HEK293 (cell line): ENCODE data around the gene ZER1.

Experiments
- BCL11B ChIP-seq: fragments of 450-650 bp; formaldehyde crosslinking; IDR thresholded peaks from 2 replicates; pipeline ENCODE4 v1.5.1; 2016; ENCODE audit warnings: low read depth, missing biosample characterization, missing genetic modification characterization
- CTCF ChIP-seq: fragments of 450-650 bp; formaldehyde crosslinking; IDR thresholded peaks from 2 replicates; pipeline ENCODE4 v1.5.1; 2016; ENCODE audit warnings: missing biosample characterization, missing genetic modification characterization
- GLIS1 ChIP-seq: fragments of 450-650 bp; formaldehyde crosslinking; IDR thresholded peaks from 2 replicates; pipeline ENCODE4 v1.5.1; 2016; ENCODE audit warnings: missing biosample characterization, missing genetic modification characterization
- KLF17 ChIP-seq: fragments of 450-650 bp; formaldehyde crosslinking; IDR thresholded peaks from 2 replicates; pipeline ENCODE4 v1.5.1; 2016; ENCODE audit warnings: missing biosample characterization, missing genetic modification characterization
- KLF8 ChIP-seq: fragments of 450-650 bp; formaldehyde crosslinking; IDR thresholded peaks from 2 replicates; pipeline ENCODE4 v1.5.1; 2016; ENCODE audit warnings: missing biosample characterization, missing genetic modification characterization
- MYNN ChIP-seq: fragments of 450-650 bp; formaldehyde crosslinking; IDR thresholded peaks from 2 replicates; pipeline ENCODE4 v1.5.1; 2016; ENCODE audit warnings: missing biosample characterization, missing genetic modification characterization, borderline replicate concordance
- OSR2 ChIP-seq: fragments of 450-650 bp; formaldehyde crosslinking; IDR thresholded peaks from 2 replicates; pipeline ENCODE4 v1.5.1; 2016; ENCODE audit warnings: missing biosample characterization, missing genetic modification characterization
- REST ChIP-seq: fragments of 450-650 bp; formaldehyde crosslinking; IDR thresholded peaks from 2 replicates; pipeline ENCODE4 v1.5.1; 2016; ENCODE audit warnings: missing biosample characterization, missing genetic modification characterization
- SCRT1 ChIP-seq: fragments of 450-650 bp; formaldehyde crosslinking; IDR thresholded peaks from 2 replicates; pipeline ENCODE4 v1.5.1; 2016; ENCODE audit warnings: missing biosample characterization, missing genetic modification characterization, borderline replicate concordance
- SP3 ChIP-seq: fragments of 450-650 bp; formaldehyde crosslinking; IDR thresholded peaks from 2 replicates; pipeline ENCODE4 v1.5.1; 2016; ENCODE audit warnings: missing biosample characterization, missing genetic modification characterization
- WT1 ChIP-seq: fragments of 450-650 bp; formaldehyde crosslinking; IDR thresholded peaks from 2 replicates; pipeline ENCODE4 v1.5.1; 2016; ENCODE audit warnings: missing biosample characterization, missing genetic modification characterization
- YY2 ChIP-seq: fragments of 450-650 bp; formaldehyde crosslinking; IDR thresholded peaks from 2 replicates; pipeline ENCODE4 v1.5.1; 2016; ENCODE audit warnings: missing biosample characterization, missing genetic modification characterization
- ZBTB1 ChIP-seq: fragments of 450-650 bp; formaldehyde crosslinking; IDR thresholded peaks from 2 replicates; pipeline ENCODE4 v1.5.1; 2016; ENCODE audit warnings: missing biosample characterization, missing genetic modification characterization
- ZBTB20 ChIP-seq: fragments of 450-650 bp; formaldehyde crosslinking; IDR thresholded peaks from 2 replicates; pipeline ENCODE4 v1.5.1; 2016; ENCODE audit warnings: missing biosample characterization, missing genetic modification characterization
- ZBTB26 ChIP-seq: fragments of 450-650 bp; formaldehyde crosslinking; optimal IDR thresholded peaks from 2 replicates; pipeline ENCODE3; 2016; ENCODE audit warnings: missing biosample characterization, mild to moderate bottlenecking, missing genetic modification characterization
- ZFP3 ChIP-seq: fragments of 450-650 bp; formaldehyde crosslinking; IDR thresholded peaks from 2 replicates; pipeline ENCODE4 v1.5.1; 2016; ENCODE audit warnings: low read depth, missing biosample characterization, missing genetic modification characterization
- ZFP69B ChIP-seq: fragments of 450-650 bp; formaldehyde crosslinking; IDR thresholded peaks from 2 replicates; pipeline ENCODE4 v1.5.1; 2016; ENCODE audit warnings: missing biosample characterization, missing genetic modification characterization
- ZNF157 ChIP-seq: fragments of 450-650 bp; formaldehyde crosslinking; IDR thresholded peaks from 2 replicates; pipeline ENCODE4 v1.5.1; 2016; ENCODE audit warnings: missing biosample characterization, missing genetic modification characterization
- ZNF175 ChIP-seq: fragments of 450-650 bp; formaldehyde crosslinking; IDR thresholded peaks from 2 replicates; pipeline ENCODE4 v1.5.1; 2016; ENCODE audit warnings: missing biosample characterization, missing genetic modification characterization
- ZNF18 ChIP-seq: fragments of 450-650 bp; formaldehyde crosslinking; IDR thresholded peaks from 2 replicates; pipeline ENCODE4 v1.5.1; 2016; ENCODE audit warnings: missing biosample characterization, missing genetic modification characterization
- ZNF239 ChIP-seq: fragments of 450-650 bp; formaldehyde crosslinking; IDR thresholded peaks from 2 replicates; pipeline ENCODE4 v1.5.1; 2016; ENCODE audit warnings: missing biosample characterization, missing genetic modification characterization
- ZNF335 ChIP-seq: fragments of 450-650 bp; formaldehyde crosslinking; conservative IDR thresholded peaks from 2 replicates; pipeline ENCODE4 v1.5.1; 2016; ENCODE audit warnings: missing biosample characterization, missing genetic modification characterization
- ZNF366 ChIP-seq: fragments of 450-650 bp; formaldehyde crosslinking; conservative IDR thresholded peaks from 2 replicates; pipeline ENCODE4 v1.5.1; 2016; ENCODE audit warnings: missing biosample characterization, missing genetic modification characterization
- ZNF416 ChIP-seq: fragments of 450-650 bp; formaldehyde crosslinking; IDR thresholded peaks from 2 replicates; pipeline ENCODE4 v1.5.1; 2016; ENCODE audit warnings: missing biosample characterization, missing genetic modification characterization
- ZNF426 ChIP-seq: fragments of 450-650 bp; formaldehyde crosslinking; IDR thresholded peaks from 2 replicates; pipeline ENCODE4 v1.5.1; 2017; ENCODE audit warnings: missing biosample characterization, missing genetic modification characterization, mild to moderate bottlenecking, inconsistent platforms, moderate library complexity
- ZNF548 ChIP-seq: fragments of 450-650 bp; formaldehyde crosslinking; IDR thresholded peaks from 2 replicates; pipeline ENCODE4 v1.5.1; 2016; ENCODE audit warnings: missing biosample characterization, missing genetic modification characterization
- ZNF561 ChIP-seq: fragments of 450-650 bp; IDR thresholded peaks from 2 replicates; pipeline ENCODE4 v1.5.1; 2018; ENCODE audit warnings: missing biosample characterization, missing genetic modification characterization, borderline replicate concordance
- ZNF624 ChIP-seq: fragments of 450-650 bp; formaldehyde crosslinking; IDR thresholded peaks from 2 replicates; pipeline ENCODE4 v1.5.1; 2017; ENCODE audit warnings: missing biosample characterization, missing genetic modification characterization
- ZNF654 ChIP-seq: fragments of 450-650 bp; formaldehyde crosslinking; IDR thresholded peaks from 2 replicates; pipeline ENCODE4 v1.5.1; 2016; ENCODE audit warnings: low read depth, missing biosample characterization, missing genetic modification characterization
- ZNF660 ChIP-seq: fragments of 450-650 bp; IDR thresholded peaks from 2 replicates; pipeline ENCODE4 v1.5.1; 2018; ENCODE audit warnings: missing biosample characterization, mild to moderate bottlenecking, missing genetic modification characterization
- ZNF792 ChIP-seq: fragments of 450-650 bp; formaldehyde crosslinking; IDR thresholded peaks from 2 replicates; pipeline ENCODE4 v1.5.1; 2016; ENCODE audit warnings: missing biosample characterization, missing genetic modification characterization

ZER1 gene

GRCh38 chr9:128723866-128724743 is 47.6 kb downstream of the ZER1 start, which contains the start of gene ZDHHC12 (continued):
- TF ChIP-seq OSR2 (tag by site-specific recombination) = no peak
- TF ChIP-seq MYNN (tag by site-specific recombination) = 0 out of 2 replicates have a peak, but pooled peaks have one; percentile 60
- peak; percentile 51; the same call in 1 of the 2 replicates for TF ChIP-seq GLIS1 (tag by site-specific recombination)
- peak; percentile 81 for TF ChIP-seq ZNF335 (tag by site-specific recombination)
- 0 out of 2 replicates have a peak, but pooled peaks have one; percentile 15 for TF ChIP-seq ZBTB1 (tag by site-specific recombination)
- peak; percentile 94 for TF ChIP-seq ZBTB26 (tag by site-specific recombination)
- peak; percentile 96 for TF ChIP-seq SCRT1 (tag by site-specific recombination)
- no peak for TF ChIP-seq ZNF426 (tag by site-specific recombination)
- 0 out of 2 replicates have a peak, but pooled peaks have one; percentile 28 for TF ChIP-seq ZNF660 (tag by site-specific recombination)
- TF ChIP-seq SP3 = peak; percentile 92
- TF ChIP-seq ZNF239 = peak; percentile 65; the same call in 1 of the 2 replicates
- 0 out of 2 replicates have a peak, but pooled peaks have one; percentile 9 for TF ChIP-seq ZNF366 (tag by site-specific recombination)
- peak; percentile 40; the same call in 1 of the 2 replicates for TF ChIP-seq KLF17
- peak; percentile 24; the same call in 1 of the 2 replicates for TF ChIP-seq ZNF548 (tag by site-specific recombination)
- TF ChIP-seq ZNF792 = no peak
- TF ChIP-seq YY2 (tag by site-specific recombination) = 0 out of 2 replicates have a peak, but pooled peaks have one; percentile 45
- 0 out of 2 replicates have a peak, but pooled peaks have one; percentile 49 for TF ChIP-seq ZNF18 (tag by site-specific recombination)
- peak; percentile 28; the same call in 1 of the 2 replicates for TF ChIP-seq BCL11B (tag by site-specific recombination)
- peak; percentile 61 for TF ChIP-seq WT1 (tag by site-specific recombination)
- TF ChIP-seq ZNF157 (tag by site-specific recombination) = no peak
- no peak; the same call in 1 of the 2 replicates for TF ChIP-seq ZNF416 (tag by site-specific recombination)
- TF ChIP-seq ZNF654 = 0 out of 2 replicates have a peak, but pooled peaks have one; percentile 4
- TF ChIP-seq CTCF (tag by site-specific recombination) = no peak; the same call in 1 of the 2 replicates
- no peak for TF ChIP-seq ZNF624
- peak; percentile 25 for TF ChIP-seq REST
- TF ChIP-seq ZNF561 (tag by site-specific recombination) = peak; percentile 43; the same call in 1 of the 2 replicates
- TF ChIP-seq ZFP69B (tag by site-specific recombination) = peak; percentile 93
- TF ChIP-seq ZBTB20 (tag by site-specific recombination) = peak; percentile 93
- TF ChIP-seq KLF8 = peak; percentile 97
- peak; percentile 86 for TF ChIP-seq ZFP3 (tag by site-specific recombination)
- TF ChIP-seq ZNF175 = no peak
